ENCODE measurements around the gene ZNF236. TPM values are rescaled to one million over a fixed set of nuclear protein-coding genes. Genes with fewer than 3 reads are reported as not detected.
"Not testable (repeated sequence)": the region's sequence is repeated elsewhere in the genome, so short reads cannot be mapped to it uniquely, and the experiment has no call there.

Gene ZNF236
- total RNA-seq, 1 donor: 11.6 TPM

- H3K4me1 ChIP-seq (ENCODE audit: insufficient read depth, low read length): no peaks in the 10 kb centered on the region
- no peak overlapping the region for H3K4me3 ChIP-seq (ENCODE audit: insufficient read depth, low read length)
- H3K9me3 ChIP-seq (ENCODE audit: low read depth, low read length): no peaks in the 10 kb centered on the region
- no peaks in the 10 kb centered on the region for H3K79me2 ChIP-seq (ENCODE audit: insufficient read depth, low read length)
- H3K4me2 ChIP-seq (ENCODE audit: insufficient read depth, low read length): no peak overlapping the region
- peak overlapping the region; percentile 20 for H3K27ac ChIP-seq (ENCODE audit: low read depth, low read length)
- no peak for DNase-seq (ENCODE audit: insufficient read length, low spot score, missing footprints)
- no peaks in the 10 kb centered on the region for H3K27me3 ChIP-seq (ENCODE audit: insufficient read depth, low read length)
- H2AFZ ChIP-seq (ENCODE audit: low read length): no peak overlapping the region
- H3K36me3 ChIP-seq (ENCODE audit: insufficient read depth, low read length): peaks cover 22% of the 10 kb centered on the region
- TF ChIP-seq CTCF (IDR thresholded peaks at IDR 0.05; ENCODE audit: extremely low read depth, low read depth, low read length): no peak
- H4K20me1 ChIP-seq (ENCODE audit: insufficient read depth, low read length): no peaks in the 10 kb centered on the region
Measured at GRCh38 chr18:76943542-76944339, 121.4 kb downstream of the ZNF236 start.

GRCh38 chr18:76944346-76944745 lies 122.0 kb downstream of the ZNF236 start:
- not testable (repeated sequence) for H3K27me3 ChIP-seq (ENCODE audit: insufficient read depth, low read length); H3K4me1 ChIP-seq (ENCODE audit: insufficient read depth, low read length); DNase-seq (ENCODE audit: insufficient read length, low spot score, missing footprints); H3K4me3 ChIP-seq (ENCODE audit: insufficient read depth, low read length); H3K4me2 ChIP-seq (ENCODE audit: insufficient read depth, low read length); H2AFZ ChIP-seq (ENCODE audit: low read length); H4K20me1 ChIP-seq (ENCODE audit: insufficient read depth, low read length); H3K9me3 ChIP-seq (ENCODE audit: low read depth, low read length); H3K27ac ChIP-seq (ENCODE audit: low read depth, low read length); H3K79me2 ChIP-seq (ENCODE audit: insufficient read depth, low read length)
- H3K36me3 ChIP-seq (ENCODE audit: insufficient read depth, low read length): peaks cover 25% of the 10 kb centered on the region

- no peak for DNase-seq (ENCODE audit: insufficient read length, low spot score, missing footprints)
- Histone ChIP-seq H3K27me3 (ENCODE audit: insufficient read depth, low read length) (no peaks in the 10 kb centered on the region), H3K4me2 (ENCODE audit: insufficient read depth, low read length) (no peak overlapping the region), H3K27ac (ENCODE audit: low read depth, low read length) (no peak overlapping the region), H4K20me1 (ENCODE audit: insufficient read depth, low read length) (no peaks in the 10 kb centered on the region), H3K36me3 (ENCODE audit: insufficient read depth, low read length) (peaks cover 25% of the 10 kb centered on the region), H3K9me3 (ENCODE audit: low read depth, low read length) (no peaks in the 10 kb centered on the region), H3K4me1 (ENCODE audit: insufficient read depth, low read length) (no peaks in the 10 kb centered on the region), H2AFZ (ENCODE audit: low read length) (no peak overlapping the region), H3K79me2 (ENCODE audit: insufficient read depth, low read length) (no peaks in the 10 kb centered on the region), H3K4me3 (ENCODE audit: insufficient read depth, low read length) (no peak overlapping the region)
- TF ChIP-seq CTCF (IDR thresholded peaks at IDR 0.05; ENCODE audit: extremely low read depth, low read depth, low read length): no peak
Measured at GRCh38 chr18:76948345-76948744, 126.0 kb downstream of the ZNF236 start.

GRCh38 chr18:76951456-76952247 lies 129.3 kb downstream of the ZNF236 start:
- H3K4me2 ChIP-seq (ENCODE audit: insufficient read depth, low read length): no peak overlapping the region
- TF ChIP-seq CTCF (IDR thresholded peaks at IDR 0.05; ENCODE audit: extremely low read depth, low read depth, low read length): no peak
- no peak overlapping the region for H3K4me3 ChIP-seq (ENCODE audit: insufficient read depth, low read length)
- no peaks in the 10 kb centered on the region for H4K20me1 ChIP-seq (ENCODE audit: insufficient read depth, low read length)
- H2AFZ ChIP-seq (ENCODE audit: low read length): no peak overlapping the region
- no peaks in the 10 kb centered on the region for H3K79me2 ChIP-seq (ENCODE audit: insufficient read depth, low read length)
- H3K27ac ChIP-seq (ENCODE audit: low read depth, low read length): no peak overlapping the region
- no peak for DNase-seq (ENCODE audit: insufficient read length, low spot score, missing footprints)
- H3K36me3 ChIP-seq (ENCODE audit: insufficient read depth, low read length): peaks cover 25% of the 10 kb centered on the region
- no peaks in the 10 kb centered on the region for H3K27me3 ChIP-seq (ENCODE audit: insufficient read depth, low read length)
- no peaks in the 10 kb centered on the region for H3K9me3 ChIP-seq (ENCODE audit: low read depth, low read length)
- H3K4me1 ChIP-seq (ENCODE audit: insufficient read depth, low read length): no peaks in the 10 kb centered on the region
